CD4-positive, alpha-beta memory T cell (primary cell): ENCODE measurements around the gene CEND1. TPM values are rescaled to one million over a fixed set of nuclear protein-coding genes. Genes with fewer than 3 reads are reported as not detected.

ENCODE experiments used
- CTCF ChIA-PET: fragments of 350-600 bp; sonication (Branson Sonifier 250); formaldehyde crosslinking; loops from one replicate; lab custom pipeline; 2021; ENCODE audit warnings: inconsistent platforms; ENCODE audit not compliant: partially characterized antibody; lab: Charles Lee
- POLR2A ChIA-PET: fragments of 350-600 bp; sonication (Branson Sonifier 250); formaldehyde crosslinking; loops from one replicate; lab custom pipeline; 2021; ENCODE audit not compliant: partially characterized antibody; lab: Charles Lee
- DNase-seq, 5 donors: peaks; one replicate each; pipeline versions ENCODE4 v3.0.0 to v3.0.0-alpha.2; 2020 to 2022; ENCODE audit warnings: mixed read lengths in 1 of 5
- H3K27ac ChIP-seq: one replicate; pipeline ENCODE4 v1.7.0; 2013; ENCODE audit warnings: low read depth, low read length
- H3K27me3 ChIP-seq: 2 replicates; pipeline ENCODE4 v1.7.0; 2013; ENCODE audit warnings: mild to moderate bottlenecking, low read length, moderate library complexity; ENCODE audit not compliant: insufficient read depth
- H3K36me3 ChIP-seq: 2 replicates; pipeline ENCODE4 v1.7.0; 2013; ENCODE audit warnings: mild to moderate bottlenecking, low read length, moderate library complexity; ENCODE audit not compliant: insufficient read depth
- H3K4me1 ChIP-seq: 2 replicates; pipeline ENCODE4 v1.7.0; 2013; ENCODE audit warnings: mild to moderate bottlenecking, low read length, moderate library complexity; ENCODE audit not compliant: insufficient read depth
- H3K4me3 ChIP-seq, 2 donors: one replicate each; pipeline ENCODE4 v1.7.0; 2013; ENCODE audit warnings: low read length in 2 of 2, mild to moderate bottlenecking in 1 of 2
- H3K9me3 ChIP-seq, 2 donors: one replicate each; pipeline ENCODE4 v1.7.0; 2013; ENCODE audit warnings: low read length in 2 of 2, control low read depth in 1 of 2; ENCODE audit not compliant: control insufficient read depth in 1 of 2
- H3K27ac Mint-ChIP-seq, 7 donors: one replicate each; pipeline ENCODE4 v1.8.0; 2020 to 2021; ENCODE audit warnings: mixed read lengths in 7 of 7, mild to moderate bottlenecking in 6 of 7, inconsistent platforms in 3 of 7, moderate library complexity in 3 of 7
- H3K27me3 Mint-ChIP-seq, 2 donors: one replicate each; pipeline ENCODE4 v1.8.0; 2020 to 2021; ENCODE audit warnings: mixed read lengths in 2 of 2
- H3K36me3 Mint-ChIP-seq, 2 donors: one replicate each; pipeline ENCODE4 v1.8.0; 2020 to 2021; ENCODE audit warnings: mixed read lengths in 2 of 2, inconsistent platforms in 1 of 2, mild to moderate bottlenecking in 1 of 2
- H3K4me1 Mint-ChIP-seq, 4 donors: one replicate each; pipeline ENCODE4 v1.8.0; 2020 to 2021; ENCODE audit warnings: mixed read lengths in 4 of 4, mild to moderate bottlenecking in 1 of 4
- H3K4me3 Mint-ChIP-seq, 8 donors: one replicate each; pipeline ENCODE4 v1.8.0; 2020 to 2021; ENCODE audit warnings: mixed read lengths in 8 of 8, mild to moderate bottlenecking in 7 of 8, moderate library complexity in 6 of 8, inconsistent platforms in 3 of 8
- H3K9me3 Mint-ChIP-seq, 8 donors: one replicate each; pipeline ENCODE4 v1.8.0; 2020 to 2021; ENCODE audit warnings: mixed read lengths in 8 of 8, mild to moderate bottlenecking in 5 of 8, inconsistent platforms in 3 of 8, moderate library complexity in 1 of 8
- intact Hi-C: fragments of 100-400 bp; cut with micrococcal nuclease; formaldehyde crosslinking; loops from one replicate; pipeline ENCODE4 v1.15.1; 2023
- polyA plus RNA-seq, 2 donors: library from polyadenylated mRNA; unstranded; fragments of 300-500 nt; fragmentation: Illumina TruSeq; gene quantifications; one replicate each; pipeline ENCODE4 v1.2.3, GENCODE V29; 2021
- total RNA-seq, 2 experiments: library from RNA; stranded (reverse); gene quantifications; one replicate each; pipeline ENCODE4 v1.2.3, GENCODE V29; 2021

CEND1 gene
- total and polyA plus RNA-seq, 4 experiments from 2014 or later = 0.19 TPM; not detected in 3

DNA sequence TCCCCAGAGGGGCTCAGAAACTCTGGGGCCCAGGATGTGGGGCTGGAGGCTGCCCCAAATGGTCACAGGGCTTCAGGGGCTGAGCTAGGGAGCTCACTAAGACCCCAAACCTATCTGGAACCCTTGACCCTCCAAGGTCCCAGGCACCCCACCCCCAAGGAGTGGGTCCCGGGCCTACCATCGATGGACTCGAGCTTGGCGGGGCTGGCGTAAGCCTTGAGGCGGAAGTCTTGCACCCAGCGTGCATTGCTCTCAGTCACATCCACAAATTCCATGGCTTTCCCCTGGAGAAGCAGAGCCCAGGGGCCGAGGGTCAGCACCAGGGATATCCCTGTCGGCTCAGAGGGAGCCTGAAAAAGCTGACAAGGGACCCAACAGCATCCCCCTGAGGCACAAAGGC is 16.1 kb downstream of the CEND1 start:
- Histone ChIP-seq H3K4me3 (no peak overlapping the region), H3K36me3 (peaks cover 14% of the 10 kb centered on the region), H3K27ac (no peak overlapping the region), H3K9me3 (no peaks in the 10 kb centered on the region), H3K4me1 (peaks cover 30% of the 10 kb centered on the region), H3K27me3 (no peaks in the 10 kb centered on the region)
- no peaks in the 10 kb centered on the region for H3K9me3 Mint-ChIP-seq
- no peaks in the 10 kb centered on the region for H3K27me3 Mint-ChIP-seq
- POLR2A ChIA-PET = no interaction called here
- no peak overlapping the region for H3K27ac Mint-ChIP-seq
- H3K36me3 Mint-ChIP-seq = peaks cover 0 to 15% of the 10 kb centered on the region in 2 donors
- DNase-seq = no peak
- CTCF ChIA-PET = interaction anchor here (0.9 kb wide), 1 partner anchor 10 kb away, joined by 3 read pairs; no protein-coding TSS in a partner anchor
- peaks cover 3 to 31% (median 9%) of the 10 kb centered on the region in 4 donors for H3K4me1 Mint-ChIP-seq
- H3K4me3 Mint-ChIP-seq = no peak overlapping the region
- intact Hi-C loops = no loop called here

DNA sequence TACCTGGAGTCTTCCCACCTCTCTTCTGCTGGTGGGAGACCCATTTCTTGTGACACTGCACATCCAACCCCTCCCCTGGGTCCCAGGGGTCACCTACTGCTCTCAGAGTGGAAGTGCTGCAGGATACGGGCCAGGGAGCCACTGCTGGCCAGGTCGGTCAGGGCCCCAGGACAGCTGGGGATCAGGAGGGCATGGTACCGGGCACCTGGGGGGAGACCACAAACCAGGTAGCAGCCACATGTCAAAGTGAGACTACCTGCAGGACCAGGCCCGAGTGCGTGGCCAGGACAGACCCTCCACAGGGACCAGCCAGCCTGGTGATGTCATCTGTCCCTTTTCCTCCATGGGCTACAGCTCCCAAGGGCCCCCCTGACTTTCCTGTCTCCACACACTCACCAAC is 16.5 kb downstream of the CEND1 start:
- Mint-ChIP-seq H3K4me3 (no peak overlapping the region), H3K9me3 (no peaks in the 10 kb centered on the region), H3K27ac (no peak overlapping the region), H3K36me3 (peaks cover 0 to 15% of the 10 kb centered on the region in 2 donors), H3K27me3 (no peaks in the 10 kb centered on the region), H3K4me1 (peaks cover 3 to 29% (median 9%) of the 10 kb centered on the region in 4 donors)
- ChIA-PET CTCF (interaction anchor here (0.9 kb wide), 1 partner anchor 10 kb away, joined by 3 read pairs; no protein-coding TSS in a partner anchor), POLR2A (no interaction called here)
- Histone ChIP-seq H3K4me3 (no peak overlapping the region), H3K27ac (no peak overlapping the region), H3K9me3 (no peaks in the 10 kb centered on the region), H3K4me1 (peaks cover 26% of the 10 kb centered on the region), H3K36me3 (peaks cover 14% of the 10 kb centered on the region), H3K27me3 (no peaks in the 10 kb centered on the region)
- intact Hi-C loops = no loop called here
- DNase-seq = no peak

DNA sequence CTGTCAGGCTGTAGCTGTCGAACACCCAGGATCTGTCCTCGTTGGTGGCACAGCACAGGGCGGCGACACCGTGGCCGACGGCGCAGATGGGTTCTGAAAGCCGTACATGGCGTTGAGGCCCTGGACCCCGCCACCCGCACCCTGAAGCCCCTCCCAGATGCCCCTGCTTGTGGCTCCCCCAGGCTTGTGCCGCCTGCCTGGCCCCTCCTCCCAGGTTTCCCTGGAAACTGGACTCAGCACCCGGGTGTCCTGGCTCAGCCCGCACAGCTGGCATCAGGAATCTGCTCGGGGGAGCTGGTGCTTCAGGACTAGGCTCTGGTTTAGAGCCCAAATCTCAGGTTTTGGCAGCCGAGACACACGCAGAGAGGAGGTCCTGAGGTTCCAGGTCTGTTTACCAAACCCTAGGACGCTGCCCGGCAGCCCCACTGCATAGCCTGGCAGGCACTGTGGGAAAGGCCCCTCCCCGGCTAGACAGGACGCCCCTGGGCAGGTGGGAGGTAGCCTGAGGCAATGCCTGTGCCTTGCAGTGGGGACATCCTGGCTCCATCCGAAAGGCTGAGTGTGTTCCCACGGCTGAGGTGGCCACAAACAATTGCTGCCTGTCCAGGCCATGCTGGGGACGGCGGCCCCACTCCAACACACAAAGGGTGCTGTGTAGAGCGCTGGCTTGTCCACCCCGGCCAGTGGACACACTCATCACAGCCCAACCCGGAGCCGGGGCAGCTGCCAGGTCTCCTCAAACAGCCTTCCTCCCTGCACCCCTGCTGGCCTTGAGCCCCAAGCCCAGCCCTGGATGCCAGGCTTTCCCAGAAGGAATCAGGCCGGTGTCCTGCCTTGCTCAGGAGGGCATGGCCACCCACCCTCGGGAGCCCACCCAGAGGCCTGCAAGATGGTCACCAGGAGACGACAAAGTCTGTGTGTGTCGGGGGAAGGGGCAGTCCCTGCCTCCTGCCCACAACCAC is 17.2 kb downstream of the CEND1 start:
- Histone ChIP-seq H3K4me3 (no peak overlapping the region), H3K27me3 (no peaks in the 10 kb centered on the region), H3K9me3 (no peaks in the 10 kb centered on the region), H3K4me1 (peaks cover 19% of the 10 kb centered on the region), H3K36me3 (peaks cover 14% of the 10 kb centered on the region), H3K27ac (no peak overlapping the region)
- Mint-ChIP-seq H3K9me3 (no peaks in the 10 kb centered on the region), H3K36me3 (peaks cover 0 to 15% of the 10 kb centered on the region in 2 donors), H3K27ac (peak overlapping the region in 1 of 7 donors; percentile 29), H3K4me1 (peaks cover 3 to 24% (median 9%) of the 10 kb centered on the region in 4 donors), H3K4me3 (no peak overlapping the region), H3K27me3 (no peaks in the 10 kb centered on the region)
- no peak for DNase-seq
- ChIA-PET CTCF (no interaction called here), POLR2A (no interaction called here)
- intact Hi-C loops = no loop called here

DNA sequence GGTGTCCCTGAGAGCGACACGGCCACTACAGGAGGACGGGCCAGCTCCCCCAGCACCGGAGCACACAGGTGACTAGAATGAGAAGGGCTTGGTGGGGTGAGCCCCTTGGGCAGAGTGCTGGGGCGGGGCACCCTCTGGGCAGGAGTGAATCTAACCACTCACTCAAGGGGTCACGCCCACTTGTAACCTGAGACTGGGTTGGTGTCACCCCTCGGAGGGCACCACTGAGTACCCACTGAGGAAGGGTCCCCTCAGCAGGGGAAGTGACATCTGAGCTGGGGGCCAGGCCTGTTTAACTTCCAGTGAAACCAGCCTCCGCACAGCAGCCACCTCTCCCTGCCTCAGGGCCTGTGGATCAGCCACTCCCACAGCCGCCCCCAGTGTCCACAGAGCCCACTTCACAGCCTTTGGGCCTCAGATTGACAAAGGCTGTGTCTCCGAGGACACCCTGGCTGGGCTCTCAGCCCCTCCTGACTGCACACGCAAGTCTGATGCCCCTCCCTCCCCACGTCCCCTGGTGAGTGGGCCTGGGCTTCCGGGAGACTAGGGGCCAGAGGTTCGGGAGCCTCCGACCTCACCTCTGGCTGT is 18.2 kb downstream of the CEND1 start:
- ChIA-PET POLR2A (no interaction called here), CTCF (no interaction called here)
- no peaks in the 10 kb centered on the region for H3K9me3 ChIP-seq
- DNase-seq = no peak
- H3K27me3 ChIP-seq = no peaks in the 10 kb centered on the region
- H3K36me3 Mint-ChIP-seq = peaks cover 0 to 19% of the 10 kb centered on the region in 2 donors
- H3K4me1 ChIP-seq = peaks cover 19% of the 10 kb centered on the region
- intact Hi-C loops = no loop called here
- H3K36me3 ChIP-seq = peaks cover 15% of the 10 kb centered on the region
- H3K4me3 Mint-ChIP-seq = no peak overlapping the region
- no peaks in the 10 kb centered on the region for H3K27me3 Mint-ChIP-seq
- no peak overlapping the region for H3K4me3 ChIP-seq
- H3K4me1 Mint-ChIP-seq = peaks cover 3 to 24% (median 9%) of the 10 kb centered on the region in 4 donors
- no peaks in the 10 kb centered on the region for H3K9me3 Mint-ChIP-seq
- H3K27ac Mint-ChIP-seq = no peak overlapping the region
- no peak overlapping the region for H3K27ac ChIP-seq

DNA sequence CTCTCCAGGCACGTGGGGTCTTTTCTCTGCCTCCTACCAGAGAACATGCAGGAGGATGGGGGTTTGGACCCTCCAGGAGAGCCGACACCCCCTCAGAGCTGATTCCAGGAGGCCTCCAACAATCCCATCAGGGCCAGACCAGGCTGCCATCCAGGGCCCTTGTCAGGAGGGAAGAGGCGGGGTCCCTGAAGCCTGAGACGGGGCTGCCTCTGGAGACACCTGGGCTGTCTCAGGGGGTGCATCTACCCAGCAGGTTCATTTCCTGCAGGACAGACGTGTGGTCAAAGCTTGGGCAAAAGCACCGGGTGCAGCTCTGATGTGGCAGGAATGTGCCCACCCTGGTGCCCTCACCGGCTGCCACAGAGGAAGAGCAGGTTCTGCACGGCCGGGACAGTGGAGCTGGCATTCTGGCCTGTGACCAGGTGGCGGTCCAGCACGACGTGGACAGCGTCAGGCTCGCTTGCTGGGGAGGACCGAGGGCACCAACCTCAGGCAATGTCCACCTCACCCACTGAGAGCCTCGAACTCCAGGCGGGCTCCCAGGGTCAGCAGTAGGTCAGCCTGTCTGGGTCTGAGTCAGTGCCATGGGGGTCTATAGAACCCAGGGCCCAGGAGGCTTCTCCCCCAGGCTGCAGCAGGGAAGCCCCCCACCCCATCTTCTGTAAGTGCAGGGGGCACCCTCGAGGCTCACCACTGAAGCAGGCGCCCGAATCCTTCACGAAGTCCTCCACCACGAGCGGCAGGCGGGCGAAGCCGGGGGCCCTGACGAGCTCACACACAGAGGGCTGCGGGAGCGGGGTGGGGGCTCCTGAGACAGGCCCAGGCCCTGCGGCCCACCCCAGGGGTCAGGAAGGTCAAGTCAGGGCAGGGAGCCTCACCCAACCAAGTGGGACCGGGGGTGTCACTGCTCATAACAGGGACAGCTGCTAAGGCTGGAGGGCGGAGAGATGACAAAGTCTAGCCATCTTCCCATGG is 19.0 kb downstream of the CEND1 start:
- no peak overlapping the region for H3K27ac ChIP-seq
- H3K27me3 ChIP-seq = no peaks in the 10 kb centered on the region
- intact Hi-C loops = no loop called here
- peaks cover 11% of the 10 kb centered on the region for H3K4me1 ChIP-seq
- H3K4me3 ChIP-seq = no peak overlapping the region
- ChIA-PET POLR2A (no interaction called here), CTCF (no interaction called here)
- H3K9me3 ChIP-seq = no peaks in the 10 kb centered on the region
- DNase-seq = no peak
- H3K4me3 Mint-ChIP-seq = peak overlapping the region in 1 of 8 donors; percentile 11
- no peak overlapping the region for H3K27ac Mint-ChIP-seq
- H3K36me3 Mint-ChIP-seq = peaks cover 0 to 20% of the 10 kb centered on the region in 2 donors
- H3K36me3 ChIP-seq = peaks cover 23% of the 10 kb centered on the region
- no peaks in the 10 kb centered on the region for H3K27me3 Mint-ChIP-seq
- H3K9me3 Mint-ChIP-seq = no peaks in the 10 kb centered on the region
- H3K4me1 Mint-ChIP-seq = peaks cover 1 to 16% (median 4%) of the 10 kb centered on the region in 4 donors

DNA sequence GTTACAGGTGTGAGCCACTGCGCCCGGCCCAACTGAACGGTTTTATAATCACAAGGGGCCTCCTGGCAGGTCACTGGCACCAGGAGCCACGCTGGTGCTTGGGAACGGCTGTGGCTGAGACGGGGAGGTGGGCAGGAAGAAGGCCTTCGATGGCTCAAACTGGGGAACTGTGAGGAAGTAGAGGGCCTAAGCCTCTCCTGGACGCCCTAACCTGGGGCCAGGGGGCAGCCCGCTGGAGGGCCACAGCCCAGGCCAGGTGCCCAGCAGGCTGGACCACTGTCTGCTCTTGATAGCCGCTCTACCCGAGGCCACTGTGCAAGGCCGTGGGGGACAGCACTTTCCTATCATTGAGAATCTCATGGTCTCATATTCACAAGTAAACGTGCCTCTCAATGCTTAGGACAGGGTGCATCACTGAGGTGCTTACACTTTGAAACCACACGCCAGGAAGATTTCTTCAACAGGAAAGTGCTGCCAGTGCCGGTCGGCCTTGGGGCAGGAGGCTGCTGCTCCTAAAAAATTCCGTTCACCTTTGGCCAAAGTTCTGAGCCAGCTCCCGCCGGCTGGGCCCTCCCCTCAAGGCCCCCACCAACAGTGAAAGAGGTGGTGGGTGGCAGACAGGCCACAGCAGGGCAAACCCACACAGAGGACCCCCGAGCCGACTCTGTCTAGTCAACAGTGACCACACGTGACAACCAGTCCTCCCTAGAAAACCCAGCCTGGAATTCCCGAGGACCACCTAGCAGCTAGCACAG is 19.8 kb downstream of the CEND1 start:
- no peaks in the 10 kb centered on the region for H3K9me3 ChIP-seq
- H3K4me3 ChIP-seq = no peak overlapping the region
- Mint-ChIP-seq H3K4me3 (no peak overlapping the region), H3K9me3 (no peaks in the 10 kb centered on the region), H3K27ac (no peak overlapping the region), H3K4me1 (peaks cover 0 to 8% (median under 1%) of the 10 kb centered on the region in 4 donors), H3K36me3 (peaks cover 0 to 24% of the 10 kb centered on the region in 2 donors), H3K27me3 (no peaks in the 10 kb centered on the region)
- no peak for DNase-seq
- no peak overlapping the region for H3K27ac ChIP-seq
- no peaks in the 10 kb centered on the region for H3K27me3 ChIP-seq
- intact Hi-C loops = no loop called here
- H3K4me1 ChIP-seq = peaks cover 3% of the 10 kb centered on the region
- H3K36me3 ChIP-seq = peaks cover 26% of the 10 kb centered on the region
- CTCF ChIA-PET = no interaction called here
- POLR2A ChIA-PET = no interaction called here
